GM12878 (cell line): ENCODE results near the gene IER2. TPM values are rescaled to one million over a fixed set of nuclear protein-coding genes. Genes with fewer than 3 reads are reported as not detected.

Experiments
- ATAC-seq: fragments of 200-7000 bp; cut with Tn5 transposase; 3 replicates; pipeline ENCODE4 v1.9.1; 2020; ENCODE audit warnings: mild to moderate bottlenecking, moderate library complexity
- BruUV-seq: library from RNA; stranded (reverse); fragments of 400-500 nt; replicated peaks from 2 replicates; lab custom pipeline; 2021; lab: Mats Ljungman, UMichigan
- CTCF ChIA-PET: fragments of 300-600 bp; sonication (Branson Sonifier 250); formaldehyde crosslinking; extraction: SDS; loops from one replicate; lab custom pipeline; 2021; ENCODE audit warnings: inconsistent platforms; lab: Yijun Ruan, JAX
- POLR2A ChIA-PET: fragments of 350-600 bp; formaldehyde crosslinking; extraction: SDS; loops from one replicate; lab custom pipeline; 2021; ENCODE audit warnings: inconsistent platforms; lab: Charles Lee
- RAD21 ChIA-PET: fragments of 300-600 bp; sonication (Branson Sonifier 250); formaldehyde crosslinking; loops from one replicate; lab custom pipeline; 2023; ENCODE audit warnings: antibody characterized with exemption; ENCODE audit not compliant: unreplicated experiment; lab: Charles Lee
- SMC1A ChIA-PET: fragments of 300-600 bp; sonication (Branson Sonifier 250); formaldehyde crosslinking; loops from one replicate; lab custom pipeline; 2023; ENCODE audit not compliant: unreplicated experiment, uncharacterized antibody; lab: Charles Lee
- DNase-seq: peaks from one replicate; pipeline ENCODE4 v3.0.0-alpha.2; 2011; ENCODE audit warnings: low read depth, low spot score
- FAIRE-seq: peaks from 3 replicates; lab custom pipeline; 2011; peaks lifted over from hg19 to GRCh38; lab: Jason Lieb, UNC
- H2AFZ ChIP-seq: 2 replicates; pipeline ENCODE4 v1.6.0; 2011; ENCODE audit warnings: low read depth, low read length, control low read depth; ENCODE audit not compliant: control insufficient read depth
- H3K27ac ChIP-seq: 2 replicates; pipeline ENCODE4 v1.5.1; 2011; ENCODE audit warnings: control low read depth; ENCODE audit not compliant: control insufficient read depth, insufficient read depth
- H3K27me3 ChIP-seq, 2 experiments: replicated peaks in 1 of 2; 2 replicates each; pipeline versions ENCODE4 v1.6.0 to v1.6.1; 2011; ENCODE audit warnings: low read length in 1 of 2; ENCODE audit not compliant: control insufficient read depth in 2 of 2, insufficient read depth in 2 of 2
- H3K36me3 ChIP-seq, 2 experiments: 2 replicates each; pipeline ENCODE4 v1.5.1; 2011; ENCODE audit warnings: low read length in 1 of 2; ENCODE audit not compliant: control insufficient read depth in 2 of 2, insufficient read depth in 2 of 2
- H3K4me1 ChIP-seq: 2 replicates; pipeline ENCODE4 v1.6.1; 2011; ENCODE audit warnings: mild to moderate bottlenecking, low read length, moderate library complexity, mixed read lengths; ENCODE audit not compliant: control insufficient read depth, insufficient read depth
- H3K4me2 ChIP-seq: 2 replicates; pipeline ENCODE4 v1.6.0; 2011; ENCODE audit warnings: control low read depth; ENCODE audit not compliant: control insufficient read depth, insufficient read depth
- H3K4me3 ChIP-seq: fragments of 200-600 bp; sonication (generic); 2 replicates; pipeline ENCODE4 v1.5.1; 2016
- H3K79me2 ChIP-seq: 2 replicates; pipeline ENCODE4 v1.6.0; 2011; ENCODE audit warnings: low read length; ENCODE audit not compliant: control insufficient read depth, insufficient read depth
- H3K9ac ChIP-seq: 2 replicates; pipeline ENCODE4 v1.8.0; 2011; ENCODE audit warnings: low read length, control low read depth, mixed read lengths; ENCODE audit not compliant: control insufficient read depth, insufficient read depth
- H3K9me3 ChIP-seq: replicated peaks from 3 replicates; pipeline ENCODE4 v1.5.1; 2011; ENCODE audit warnings: mild to moderate bottlenecking, low read length; ENCODE audit not compliant: control insufficient read depth, insufficient read depth
- H4K20me1 ChIP-seq: 2 replicates; pipeline ENCODE4 v1.6.0; 2011; ENCODE audit not compliant: control insufficient read depth, insufficient read depth
- CBFB ChIP-seq: IDR thresholded peaks from 2 replicates; pipeline ENCODE4 v1.6.1; 2016; ENCODE audit warnings: antibody characterized with exemption, low read depth
- FOS ChIP-seq: IDR thresholded peaks from 3 replicates; pipeline ENCODE4 v1.6.1; 2011; ENCODE audit warnings: borderline replicate concordance; ENCODE audit not compliant: insufficient read length; ENCODE audit errors: extremely low read depth
- ZBTB11 ChIP-seq: fragments of 450-650 bp; formaldehyde crosslinking; IDR thresholded peaks from 2 replicates; pipeline ENCODE4 v1.5.0; 2022; ENCODE audit warnings: mild to moderate bottlenecking, missing genetic modification characterization
- WGBS: methylation state at CpG from one replicate; pipeline ENCODE4 v1.1.6; 2016; ENCODE audit warnings: low lambda C conversion rate; ENCODE audit not compliant: insufficient replicate concordance, insufficient coverage; ENCODE audit errors: missing lambda C conversion rate; 5-methylcytosine and 5-hydroxymethylcytosine counted together
- in situ Hi-C: fragments of 300-500 bp; cut with MboI; formaldehyde crosslinking; loops from 9 replicates; pipeline ENCODE4 v1.14.3; 2018; ENCODE audit warnings: mixed read lengths
- intact Hi-C: fragments of 100-400 bp; cut with micrococcal nuclease; formaldehyde crosslinking; loops from one replicate; pipeline ENCODE4 v1.14.2; 2022; ENCODE audit not compliant: unreplicated experiment
- polyA plus RNA-seq, 11 experiments: library from polyadenylated mRNA; depleted of rRNA in 4 of 11; unstranded in 6 of 11; stranded (reverse) in 5 of 11; fragments of >200 nt; fragmentation: Nextera tagmentation in 4 of 11; fragmentation: Illumina TruSeq in 1 of 11; extraction: Ambion mirVana in 4 of 11; extraction: Trizol in 1 of 11; gene quantifications; 1 replicate in 1 of 11; 2 replicates in 10 of 11; pipeline versions ENCODE4 v1.2.1 to v1.2.3, GENCODE V29; 2011 to 2016; ENCODE audit warnings: inconsistent platforms in 2 of 11, missing spikeins in 2 of 11, low read depth in 1 of 11
- total RNA-seq, 4 experiments: library from RNA; depleted of rRNA in 3 of 4; stranded (reverse); fragments of >200 nt in 3 of 4; fragmentation: Illumina TruSeq in 1 of 4; extraction: Trizol in 1 of 4; gene quantifications; 2 replicates each; pipeline versions ENCODE4 v1.2.1 to v1.2.3, GENCODE V29; 2013 to 2021

The IER2 gene
- total and polyA plus RNA-seq, 10 of the 15 experiments (the other 5 are each of a cell fraction or from before 2014, with no cell fraction given), result 2.8 to 94.5 (median 24.9) TPM

GRCh38 chr19:13127811-13128575 is 22.2 kb upstream of the IER2 start:
- H3K27ac ChIP-seq, result no peak overlapping the region
- no peak overlapping the region for H3K4me3 ChIP-seq
- TF ChIP-seq CBFB (no peak), ZBTB11 (CRISPR knock-in tag) (no peak), FOS (no peak)
- peaks cover 21% of the 10 kb centered on the region for H3K79me2 ChIP-seq
- H3K4me1 ChIP-seq, result no peaks in the 10 kb centered on the region
- ChIA-PET SMC1A (no interaction called here), RAD21 (no interaction called here), POLR2A (no interaction called here), CTCF (interaction anchor here (0.6 to 1.5 kb wide), 2 partner anchors 67 to 153 kb away, joined by 3 read pairs; no protein-coding TSS in a partner anchor)
- DNase-seq, result no peak
- no peak for ATAC-seq
- BruUV-seq, result no TSS peak
- H3K36me3 ChIP-seq, result peaks cover 0 to 5% of the 10 kb centered on the region in 2 experiments
- in situ Hi-C loops, result no loop called here
- FAIRE-seq, result no peak
- H2AFZ ChIP-seq, result no peak overlapping the region
- no peaks in the 10 kb centered on the region for H3K9me3 ChIP-seq
- WGBS, result 79% methylated on average over 6 of the region's 6 CpGs
- H4K20me1 ChIP-seq, result peaks cover 7% of the 10 kb centered on the region
- H3K9ac ChIP-seq, result no peak overlapping the region
- H3K4me2 ChIP-seq, result no peak overlapping the region
- no peaks in the 10 kb centered on the region for H3K27me3 ChIP-seq
- intact Hi-C loops, result no loop called here
